ENCODE measurements around the gene KANK2.

KANK2 gene

GRCh38 chr19:11225172-11225571 lies 27.8 kb upstream of the KANK2 start:
- no peak for DNase-seq

- DNase-seq = no peak
Measured at GRCh38 chr19:11224429-11224828, 27.1 kb upstream of the KANK2 start.

GRCh38 chr19:11223200-11223599 lies 25.9 kb upstream of the KANK2 start:
- DNase-seq = no peak

- no peak for DNase-seq
Measured at GRCh38 chr19:11221082-11221598, 23.8 kb upstream of the KANK2 start.

GRCh38 chr19:11214387-11214786 lies 17.0 kb upstream of the KANK2 start:
- DNase-seq = no peak

GRCh38 chr19:11210656-11210928 lies 13.2 kb upstream of the KANK2 start:
- DNase-seq = no peak

GRCh38 chr19:11209839-11210655 lies 12.7 kb upstream of the KANK2 start:
- no peak for DNase-seq

- DNase-seq = no peak
Measured at GRCh38 chr19:11208561-11209471, 11.5 kb upstream of the KANK2 start.

GRCh38 chr19:11205939-11206570 lies 8.7 kb upstream of the KANK2 start:
- no peak for DNase-seq

- peak; percentile 22 for DNase-seq
Measured at GRCh38 chr19:11204943-11205349, 7.6 kb upstream of the KANK2 start.

GRCh38 chr19:11204076-11204602 lies 6.8 kb upstream of the KANK2 start:
- no peak for DNase-seq

- peak; percentile 74 for DNase-seq
Measured at GRCh38 chr19:11203194-11204075, 6.1 kb upstream of the KANK2 start.

- no peak for DNase-seq
Measured at GRCh38 chr19:11202488-11203193, 5.3 kb upstream of the KANK2 start.

- DNase-seq = no peak
Measured at GRCh38 chr19:11201791-11202190, 4.4 kb upstream of the KANK2 start.

GRCh38 chr19:11200931-11201330 lies 3.6 kb upstream of the KANK2 start:
- no peak for DNase-seq

- no peak for DNase-seq
Measured at GRCh38 chr19:11200015-11200574, 2.8 kb upstream of the KANK2 start.

GRCh38 chr19:11199517-11199916 lies 2.2 kb upstream of the KANK2 start:
- DNase-seq = no peak

- no peak for DNase-seq
Measured at GRCh38 chr19:11198769-11199424, 1.6 kb upstream of the KANK2 start.

- DNase-seq = no peak
Measured at GRCh38 chr19:11198175-11198534, 810 bp upstream of the KANK2 start.

GRCh38 chr19:11196406-11197287 lies 698 bp downstream of the KANK2 start:
- DNase-seq = no peak
